Left lung (tissue), 10 donors: ENCODE results near the gene CLSTN3. TPM values are rescaled to one million over a fixed set of nuclear protein-coding genes. Genes with fewer than 3 reads are reported as not detected.

ENCODE experiments used
- ATAC-seq: fragments of 200-7000 bp; cut with Tn5 transposase; one replicate; pipeline ENCODE4 v1.9.1; 2020; ENCODE audit warnings: moderate library complexity
- DNase-seq, 4 donors: peaks; one replicate each; pipeline ENCODE4 v3.0.0-alpha.2; 2013 to 2020
- H3K27ac ChIP-seq, 2 donors: fragments of 200-600 bp; sonication (generic) in 1 of 2; one replicate each; pipeline versions ENCODE4 v1.5.0 to v1.8.0; 2020 to 2021
- H3K27me3 ChIP-seq, 2 donors: fragments of 200-600 bp; sonication (generic) in 1 of 2; one replicate each; pipeline versions ENCODE4 v1.5.0 to v1.8.0; 2020 to 2021
- H3K36me3 ChIP-seq, 2 donors: fragments of 200-600 bp; sonication (generic) in 1 of 2; one replicate each; pipeline versions ENCODE4 v1.5.0 to v1.8.0; 2020 to 2021
- H3K4me1 ChIP-seq, 2 donors: fragments of 200-600 bp; one replicate each; pipeline ENCODE4 v1.8.0; 2021
- H3K4me3 ChIP-seq, 2 donors: fragments of 200-600 bp; sonication (generic) in 1 of 2; one replicate each; pipeline versions ENCODE4 v1.5.0 to v1.8.0; 2020 to 2021; ENCODE audit warnings: mild to moderate bottlenecking in 1 of 2
- H3K9me3 ChIP-seq, 2 donors: fragments of 200-600 bp; sonication (generic) in 1 of 2; one replicate each; pipeline versions ENCODE4 v1.5.0 to v1.8.0; 2020 to 2021
- intact Hi-C, 2 donors: fragments of 100-400 bp; cut with DNase I; formaldehyde crosslinking; loops; one replicate each; pipeline versions ENCODE4 v1.11.2 to v1.14.2; 2022
- polyA plus RNA-seq, 6 donors: library from polyadenylated mRNA; unstranded; fragments of 120-200 nt; gene quantifications; one replicate each; pipeline ENCODE4 v1.2.1, GENCODE V29; 2013; ENCODE audit not compliant: insufficient read length in 6 of 6
- total RNA-seq, 2 donors: library from RNA; stranded (reverse); fragmentation: NEBNext Ultra II Directional; extraction: Animal tissue kit (Norgen Biotek cat#: 25700); gene quantifications; one replicate each; pipeline ENCODE4 v1.2.1, GENCODE V29; 2021
- TF ChIP-seq, protein P1 (sequence below), 2 donors: fragments of 200-600 bp; sonication (generic) in 1 of 2; IDR thresholded peaks; one replicate each; pipeline versions ENCODE4 v1.5.0 to v1.8.0; 2021; ENCODE audit warnings: antibody characterized with exemption in 2 of 2
- donor health status: DM: no; HTN: yes; CAD: no.
- donor health status: DM: no; HTN: no; CAD: no.

Gene CLSTN3
- total and polyA plus RNA-seq, 8 donors, result 30.3 to 80.9 (median 63.0) TPM

DNA sequence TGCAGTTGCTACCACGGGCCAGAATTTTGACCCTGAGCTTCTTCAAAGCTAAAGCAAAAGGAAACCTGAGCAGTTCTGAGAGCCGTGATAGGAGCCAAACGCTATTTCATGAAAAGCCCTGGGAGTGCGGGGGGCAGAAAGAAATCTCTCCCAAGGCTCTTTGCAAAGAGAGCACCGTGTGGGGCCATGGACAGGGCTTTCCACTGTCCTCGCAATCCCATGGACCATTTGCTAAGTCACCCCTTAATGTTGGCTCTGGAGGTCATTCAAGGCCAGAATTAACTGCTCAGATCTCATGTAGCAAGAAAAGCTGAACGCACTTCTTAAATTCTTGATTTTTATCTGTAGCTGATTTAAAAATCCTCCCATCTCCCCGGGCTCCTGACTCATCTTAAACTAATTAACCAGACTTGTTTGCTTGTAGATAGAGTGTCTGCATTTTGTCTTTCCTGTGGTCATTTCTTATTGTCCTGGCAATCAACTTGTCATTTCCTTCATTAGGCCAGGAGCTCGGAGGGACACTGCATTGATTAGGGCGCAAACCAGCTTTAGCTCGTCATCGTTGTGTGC is 24.8 kb downstream of the CLSTN3 start:
- ATAC-seq, result no peak
- Histone ChIP-seq H3K9me3 (no peaks in the 10 kb centered on the region), H3K4me3 (no peak overlapping the region), H3K4me1 (peaks cover 0 to 9% of the 10 kb centered on the region in 2 donors), H3K27ac (peak overlapping the region; percentile 1 to 26), H3K27me3 (no peaks in the 10 kb centered on the region), H3K36me3 (peaks cover 0 to 46% of the 10 kb centered on the region in 2 donors)
- DNase-seq, result no peak
- intact Hi-C loops, result no loop called here
- TF ChIP-seq, protein P1, sequence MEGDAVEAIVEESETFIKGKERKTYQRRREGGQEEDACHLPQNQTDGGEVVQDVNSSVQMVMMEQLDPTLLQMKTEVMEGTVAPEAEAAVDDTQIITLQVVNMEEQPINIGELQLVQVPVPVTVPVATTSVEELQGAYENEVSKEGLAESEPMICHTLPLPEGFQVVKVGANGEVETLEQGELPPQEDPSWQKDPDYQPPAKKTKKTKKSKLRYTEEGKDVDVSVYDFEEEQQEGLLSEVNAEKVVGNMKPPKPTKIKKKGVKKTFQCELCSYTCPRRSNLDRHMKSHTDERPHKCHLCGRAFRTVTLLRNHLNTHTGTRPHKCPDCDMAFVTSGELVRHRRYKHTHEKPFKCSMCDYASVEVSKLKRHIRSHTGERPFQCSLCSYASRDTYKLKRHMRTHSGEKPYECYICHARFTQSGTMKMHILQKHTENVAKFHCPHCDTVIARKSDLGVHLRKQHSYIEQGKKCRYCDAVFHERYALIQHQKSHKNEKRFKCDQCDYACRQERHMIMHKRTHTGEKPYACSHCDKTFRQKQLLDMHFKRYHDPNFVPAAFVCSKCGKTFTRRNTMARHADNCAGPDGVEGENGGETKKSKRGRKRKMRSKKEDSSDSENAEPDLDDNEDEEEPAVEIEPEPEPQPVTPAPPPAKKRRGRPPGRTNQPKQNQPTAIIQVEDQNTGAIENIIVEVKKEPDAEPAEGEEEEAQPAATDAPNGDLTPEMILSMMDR (IDR thresholded peaks at IDR 0.05), result no peak

GRCh38 chr12:7155471-7156034 is 25.4 kb downstream of the CLSTN3 start:
- Histone ChIP-seq H3K4me1 (peaks cover 0 to 7% of the 10 kb centered on the region in 2 donors), H3K36me3 (peaks cover 0 to 40% of the 10 kb centered on the region in 2 donors), H3K9me3 (no peaks in the 10 kb centered on the region), H3K4me3 (peak overlapping the region in 1 of 2 donors; percentile 33), H3K27ac (peak overlapping the region; percentile 1 to 33), H3K27me3 (no peaks in the 10 kb centered on the region)
- TF ChIP-seq, protein P1 (IDR thresholded peaks at IDR 0.05), result no peak
- ATAC-seq (peak; percentile 85), DNase-seq (peak; percentile 36 to 87 (median 78))
- intact Hi-C loops, result no loop called here

- intact Hi-C loops, result no loop called here
- Histone ChIP-seq H3K4me1 (peaks cover 0 to 4% of the 10 kb centered on the region in 2 donors), H3K36me3 (peaks cover 0 to 31% of the 10 kb centered on the region in 2 donors), H3K27me3 (no peaks in the 10 kb centered on the region), H3K9me3 (no peaks in the 10 kb centered on the region), H3K27ac (peak overlapping the region in 1 of 2 donors; percentile 1), H3K4me3 (peak overlapping the region in 1 of 2 donors; percentile 33)
- DNase-seq, result no peak
- TF ChIP-seq, protein P1 (IDR thresholded peaks at IDR 0.05), result no peak
- peak; percentile 11 for ATAC-seq
These were observed 26.4 kb downstream of the CLSTN3 start for GRCh38 chr12:7156259-7157197.

- intact Hi-C loops, result no loop called here
- Histone ChIP-seq H3K36me3 (peaks cover 0 to 26% of the 10 kb centered on the region in 2 donors), H3K27me3 (peaks cover 0 to 3% of the 10 kb centered on the region in 2 donors), H3K4me1 (peaks cover 0 to 4% of the 10 kb centered on the region in 2 donors), H3K27ac (no peak overlapping the region), H3K4me3 (no peak overlapping the region), H3K9me3 (no peaks in the 10 kb centered on the region)
- TF ChIP-seq, protein P1 (IDR thresholded peaks at IDR 0.05), result no peak
- ATAC-seq (no peak), DNase-seq (no peak)
These were observed 27.2 kb downstream of the CLSTN3 start for GRCh38 chr12:7157391-7157790.
